Endothelial cell of umbilical vein (primary cell): Measurements from ENCODE around the gene MDFIC. TPM values are rescaled to one million over a fixed set of nuclear protein-coding genes. Genes with fewer than 3 reads are reported as not detected.

Experiments used
- BruUV-seq: library from RNA; stranded (reverse); fragments of 400-500 nt; replicated peaks from 2 replicates; lab custom pipeline; 2021; lab: Mats Ljungman, UMichigan
- CTCF ChIA-PET: fragments of 300-600, 350-600 bp; sonication (Branson Sonifier 250); formaldehyde crosslinking; loops from one replicate; lab custom pipeline; 2021; ENCODE audit warnings: antibody characterized with exemption, inconsistent platforms; lab: Charles Lee
- POLR2A ChIA-PET: fragments of 300-600, 350-600 bp; sonication (Branson Sonifier 250); formaldehyde crosslinking; loops from one replicate; lab custom pipeline; 2021; ENCODE audit warnings: antibody characterized with exemption, inconsistent platforms; lab: Charles Lee
- DNase-seq: peaks from one replicate; pipeline ENCODE4 v3.0.0-alpha.2; 2011; ENCODE audit warnings: low read depth, low spot score
- FAIRE-seq: peaks from 2 replicates; lab custom pipeline; 2011; peaks lifted over from hg19 to GRCh38; lab: Jason Lieb, UNC
- H2AFZ ChIP-seq: 2 replicates; pipeline ENCODE4 v1.6.0; 2012; ENCODE audit warnings: low read depth, low read length, control low read depth, inconsistent platforms
- H3K27ac ChIP-seq: 2 replicates; pipeline ENCODE4 v1.5.1; 2011; ENCODE audit warnings: low read depth, mild to moderate bottlenecking, control low read depth, low read length, moderate library complexity; ENCODE audit not compliant: insufficient read depth
- H3K27me3 ChIP-seq, 2 experiments: 2 replicates each; pipeline versions ENCODE4 v1.6.0 to v1.6.1; 2011; ENCODE audit warnings: low read length in 2 of 2, mixed read lengths in 1 of 2; ENCODE audit not compliant: control insufficient read depth in 2 of 2, insufficient read depth in 2 of 2
- H3K36me3 ChIP-seq, 2 experiments: 2 replicates in 1 of 2; 3 replicates in 1 of 2; pipeline ENCODE4 v1.5.1; 2011; ENCODE audit warnings: low read length in 2 of 2, mild to moderate bottlenecking in 1 of 2, moderate library complexity in 1 of 2; ENCODE audit not compliant: control insufficient read depth in 2 of 2, insufficient read depth in 2 of 2; ENCODE audit errors: extremely low read depth in 1 of 2
- H3K4me1 ChIP-seq: 3 replicates; pipeline ENCODE4 v1.5.1; 2011; ENCODE audit warnings: mild to moderate bottlenecking, low read length; ENCODE audit not compliant: control insufficient read depth, insufficient read depth; ENCODE audit errors: extremely low read depth
- H3K4me2 ChIP-seq: 2 replicates; pipeline ENCODE4 v1.6.1; 2011; ENCODE audit warnings: low read length, control low read depth, mixed read lengths; ENCODE audit not compliant: insufficient read depth
- H3K4me3 ChIP-seq, 3 experiments: fragments of 200-600 bp in 1 of 3; sonication (generic), shearing (Covaris generic) in 1 of 3; replicated peaks in 1 of 3; 2 replicates each; pipeline ENCODE4 v1.5.1; 2011 to 2016; ENCODE audit warnings: control low read depth in 3 of 3, low read length in 3 of 3, mild to moderate bottlenecking in 2 of 3, inconsistent platforms in 1 of 3, low read depth in 1 of 3, moderate library complexity in 1 of 3; ENCODE audit not compliant: insufficient read depth in 1 of 3
- H3K79me2 ChIP-seq: 2 replicates; pipeline ENCODE4 v1.6.0; 2012; ENCODE audit warnings: low read length, inconsistent platforms; ENCODE audit not compliant: control insufficient read depth, insufficient read depth
- H3K9ac ChIP-seq: replicated peaks from 2 replicates; pipeline ENCODE3; 2011; ENCODE audit warnings: low read length, control low read depth; ENCODE audit not compliant: insufficient read depth; ENCODE audit errors: extremely low read depth
- H3K9me1 ChIP-seq: replicated peaks from 3 replicates; pipeline ENCODE4 v1.6.0; 2011; ENCODE audit warnings: mild to moderate bottlenecking, low read length; ENCODE audit not compliant: control insufficient read depth, insufficient read depth; ENCODE audit errors: extremely low read depth
- H3K9me3 ChIP-seq: replicated peaks from 2 replicates; pipeline ENCODE4 v1.5.1; 2012; ENCODE audit warnings: low read length, inconsistent platforms; ENCODE audit not compliant: control insufficient read depth, insufficient read depth
- H4K20me1 ChIP-seq: replicated peaks from 2 replicates; pipeline ENCODE3; 2011; ENCODE audit warnings: mild to moderate bottlenecking, low read length; ENCODE audit not compliant: control insufficient read depth, insufficient read depth; ENCODE audit errors: extremely low read depth
- EZH2 ChIP-seq: IDR thresholded peaks from 2 replicates; pipeline ENCODE4 v1.6.1; 2012; ENCODE audit warnings: borderline replicate concordance, low read depth, mild to moderate bottlenecking, moderate library complexity, low read length, inconsistent platforms; ENCODE audit not compliant: severe bottlenecking
- FOS ChIP-seq: IDR thresholded peaks from 2 replicates; pipeline ENCODE4 v1.6.1; 2011; ENCODE audit warnings: mild to moderate bottlenecking, low read length, moderate library complexity, borderline replicate concordance; ENCODE audit not compliant: insufficient read depth
- GATA2 ChIP-seq: IDR thresholded peaks from 2 replicates; pipeline ENCODE4 v1.7.0; 2011; ENCODE audit warnings: low read depth, mild to moderate bottlenecking, moderate library complexity, mixed read lengths, low read length; ENCODE audit not compliant: insufficient read length, insufficient read depth
- JUN ChIP-seq: IDR thresholded peaks from 2 replicates; pipeline ENCODE4 v1.6.1; 2011; ENCODE audit warnings: borderline replicate concordance, low read depth; ENCODE audit not compliant: insufficient read length, insufficient read depth
- MYC ChIP-seq: IDR thresholded peaks from one replicate; pipeline ENCODE4 v1.6.1; 2011; ENCODE audit warnings: mild to moderate bottlenecking, low read depth, low read length
- POLR2A ChIP-seq: IDR thresholded peaks from 2 replicates; pipeline ENCODE4 v1.6.1; 2012; ENCODE audit warnings: low read depth, mild to moderate bottlenecking, control low read depth, low read length
- POLR2AphosphoS5 ChIP-seq: IDR thresholded peaks from 2 replicates; pipeline ENCODE4 v1.6.1; 2012; ENCODE audit warnings: low read depth, mild to moderate bottlenecking, control low read depth, low read length, moderate library complexity; ENCODE audit not compliant: insufficient read depth
- dilution Hi-C: fragments of 300-500 bp; cut with MboI; formaldehyde crosslinking; loops from one replicate; pipeline ENCODE4 v1.15.0; 2019; ENCODE audit warnings: low sequenced_read_pairs; ENCODE audit not compliant: extremely low pct_ligation_motif_present
- intact Hi-C: fragments of 100-400 bp; cut with micrococcal nuclease; formaldehyde crosslinking; loops from one replicate; pipeline ENCODE4 v1.10.0; 2022
- polyA plus RNA-seq, 4 experiments: library from polyadenylated mRNA; depleted of rRNA in 3 of 4; stranded (reverse) in 3 of 4; unstranded in 1 of 4; fragments of >200 nt; gene quantifications; 2 replicates each; pipeline versions ENCODE4 v1.2.1 to v1.2.3, GENCODE V29; 2011 to 2012; ENCODE audit warnings: missing spikeins in 1 of 4
- total RNA-seq: library from RNA; stranded (reverse); gene quantifications from 2 replicates; pipeline ENCODE4 v1.2.3, GENCODE V29; 2021
- TF ChIP-seq, protein P1 (sequence below): IDR thresholded peaks from 2 replicates; pipeline ENCODE4 v1.6.1; 2011; ENCODE audit not compliant: insufficient read depth, insufficient read length
- TF ChIP-seq, protein P2 (sequence below), 2 donors: IDR thresholded peaks; 1 replicate in 1 of 2; 2 replicates in 1 of 2; pipeline ENCODE4 v1.5.1; 2011; ENCODE audit warnings: low read length in 2 of 2, mild to moderate bottlenecking in 2 of 2, moderate library complexity in 2 of 2, control low read depth in 1 of 2, inconsistent platforms in 1 of 2, low read depth in 1 of 2; ENCODE audit not compliant: insufficient read depth in 1 of 2; ENCODE audit errors: extremely low read depth in 1 of 2

MDFIC gene
- total and polyA plus RNA-seq, 2 donors (not counting 3 experiments of a cell fraction or from before 2014, with no cell fraction given): 6.5 to 14.2 TPM

DNA sequence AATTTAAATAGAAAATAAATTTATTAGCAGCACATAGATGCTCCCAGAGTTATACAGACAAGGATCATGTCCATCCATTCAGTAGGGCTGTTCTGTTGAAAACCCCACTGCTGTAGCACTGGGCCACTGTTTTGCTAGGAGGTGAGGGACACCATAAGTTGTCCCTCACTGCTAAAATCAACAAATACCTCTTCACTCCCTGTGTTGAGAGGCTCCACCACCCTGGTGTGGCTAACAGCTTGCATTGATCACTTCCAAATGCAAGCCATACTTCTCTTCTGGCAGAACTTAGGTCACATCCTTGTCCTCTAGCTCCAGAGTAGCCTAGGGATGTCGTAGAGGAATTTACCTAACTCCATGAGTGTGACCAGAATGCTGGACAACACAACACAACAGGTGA is 55.4 kb downstream of the MDFIC start:
- Histone ChIP-seq H2AFZ (no peak overlapping the region), H3K36me3 (no peaks in the 10 kb centered on the region), H3K27ac (no peak overlapping the region), H3K9me3 (no peaks in the 10 kb centered on the region), H3K79me2 (no peaks in the 10 kb centered on the region), H3K4me3 (no peak overlapping the region), H4K20me1 (no peaks in the 10 kb centered on the region), H3K9ac (no peak overlapping the region), H3K4me2 (no peak overlapping the region), H3K27me3 (no peaks in the 10 kb centered on the region), H3K4me1 (peaks cover 6% of the 10 kb centered on the region), H3K9me1 (no peaks in the 10 kb centered on the region)
- FAIRE-seq (no peak), DNase-seq (no peak)
- no TSS peak for BruUV-seq
- dilution Hi-C loops: no loop called here
- no peak for TF ChIP-seq GATA2
- TF ChIP-seq FOS: no peak
- no peak for TF ChIP-seq JUN
- TF ChIP-seq POLR2AphosphoS5: no peak
- TF ChIP-seq, protein P1, sequence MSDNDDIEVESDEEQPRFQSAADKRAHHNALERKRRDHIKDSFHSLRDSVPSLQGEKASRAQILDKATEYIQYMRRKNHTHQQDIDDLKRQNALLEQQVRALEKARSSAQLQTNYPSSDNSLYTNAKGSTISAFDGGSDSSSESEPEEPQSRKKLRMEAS: no peak
- no peak for TF ChIP-seq EZH2
- TF ChIP-seq, protein P2, sequence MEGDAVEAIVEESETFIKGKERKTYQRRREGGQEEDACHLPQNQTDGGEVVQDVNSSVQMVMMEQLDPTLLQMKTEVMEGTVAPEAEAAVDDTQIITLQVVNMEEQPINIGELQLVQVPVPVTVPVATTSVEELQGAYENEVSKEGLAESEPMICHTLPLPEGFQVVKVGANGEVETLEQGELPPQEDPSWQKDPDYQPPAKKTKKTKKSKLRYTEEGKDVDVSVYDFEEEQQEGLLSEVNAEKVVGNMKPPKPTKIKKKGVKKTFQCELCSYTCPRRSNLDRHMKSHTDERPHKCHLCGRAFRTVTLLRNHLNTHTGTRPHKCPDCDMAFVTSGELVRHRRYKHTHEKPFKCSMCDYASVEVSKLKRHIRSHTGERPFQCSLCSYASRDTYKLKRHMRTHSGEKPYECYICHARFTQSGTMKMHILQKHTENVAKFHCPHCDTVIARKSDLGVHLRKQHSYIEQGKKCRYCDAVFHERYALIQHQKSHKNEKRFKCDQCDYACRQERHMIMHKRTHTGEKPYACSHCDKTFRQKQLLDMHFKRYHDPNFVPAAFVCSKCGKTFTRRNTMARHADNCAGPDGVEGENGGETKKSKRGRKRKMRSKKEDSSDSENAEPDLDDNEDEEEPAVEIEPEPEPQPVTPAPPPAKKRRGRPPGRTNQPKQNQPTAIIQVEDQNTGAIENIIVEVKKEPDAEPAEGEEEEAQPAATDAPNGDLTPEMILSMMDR (IDR thresholded peaks at IDR 0.05; ENCODE audit: extremely low read depth in 1 of 2, insufficient read depth in 1 of 2, low read depth in 1 of 2, low read length in 2 of 2): no peak
- TF ChIP-seq POLR2A: no peak
- no peak for TF ChIP-seq MYC
- intact Hi-C loops: no loop called here
- ChIA-PET CTCF (no interaction called here), POLR2A (no interaction called here)
